Measurements from ENCODE around the gene RFX1.

Gene RFX1

DNA sequence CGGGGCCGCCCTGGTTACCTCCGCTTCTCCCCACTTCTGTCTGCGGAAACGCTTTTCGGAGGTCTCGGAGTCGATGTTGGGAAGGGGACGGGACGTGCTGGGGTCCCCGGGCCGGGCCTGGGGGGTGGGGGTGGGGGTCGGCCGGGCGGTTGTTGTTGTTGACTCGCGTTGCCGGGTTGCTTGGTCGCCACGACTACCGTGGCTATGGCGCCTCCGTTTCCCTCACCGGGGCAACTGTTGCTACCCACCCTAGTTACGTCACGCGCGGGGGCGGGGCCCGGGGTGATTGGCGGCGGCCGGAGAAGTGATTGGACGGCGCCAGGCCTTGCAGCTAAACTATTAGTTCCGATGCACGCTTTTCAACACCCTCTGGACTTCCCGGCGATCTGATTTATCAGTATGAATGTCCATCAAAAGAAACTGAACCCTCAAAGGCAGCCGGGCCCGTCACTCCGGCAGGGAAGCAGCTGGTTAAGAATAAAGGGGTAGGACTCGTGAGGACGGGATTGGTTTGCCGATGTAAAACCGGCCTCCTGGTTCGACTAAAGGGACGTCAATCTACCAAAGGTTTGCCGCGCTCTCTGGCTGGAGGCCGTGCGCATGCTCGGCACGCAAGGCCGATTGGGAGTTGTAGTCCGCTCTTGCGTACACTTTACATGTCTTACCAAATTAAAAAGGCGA is at the start of gene RFX1:
Gene RFX1 (minus strand): TSS at position 236 of the 681 bp plus-strand sequence. CDS start 12,477 bp downstream, outside the sequence.
- TF ChIP-seq, protein P1, sequence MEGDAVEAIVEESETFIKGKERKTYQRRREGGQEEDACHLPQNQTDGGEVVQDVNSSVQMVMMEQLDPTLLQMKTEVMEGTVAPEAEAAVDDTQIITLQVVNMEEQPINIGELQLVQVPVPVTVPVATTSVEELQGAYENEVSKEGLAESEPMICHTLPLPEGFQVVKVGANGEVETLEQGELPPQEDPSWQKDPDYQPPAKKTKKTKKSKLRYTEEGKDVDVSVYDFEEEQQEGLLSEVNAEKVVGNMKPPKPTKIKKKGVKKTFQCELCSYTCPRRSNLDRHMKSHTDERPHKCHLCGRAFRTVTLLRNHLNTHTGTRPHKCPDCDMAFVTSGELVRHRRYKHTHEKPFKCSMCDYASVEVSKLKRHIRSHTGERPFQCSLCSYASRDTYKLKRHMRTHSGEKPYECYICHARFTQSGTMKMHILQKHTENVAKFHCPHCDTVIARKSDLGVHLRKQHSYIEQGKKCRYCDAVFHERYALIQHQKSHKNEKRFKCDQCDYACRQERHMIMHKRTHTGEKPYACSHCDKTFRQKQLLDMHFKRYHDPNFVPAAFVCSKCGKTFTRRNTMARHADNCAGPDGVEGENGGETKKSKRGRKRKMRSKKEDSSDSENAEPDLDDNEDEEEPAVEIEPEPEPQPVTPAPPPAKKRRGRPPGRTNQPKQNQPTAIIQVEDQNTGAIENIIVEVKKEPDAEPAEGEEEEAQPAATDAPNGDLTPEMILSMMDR (IDR thresholded peaks at IDR 0.05; ENCODE audit: low read depth, low read length): no peak
- peak within 1 kb of the TSS; percentile 73 for H3K4me3 ChIP-seq (ENCODE audit: low read depth, low read length)

DNA sequence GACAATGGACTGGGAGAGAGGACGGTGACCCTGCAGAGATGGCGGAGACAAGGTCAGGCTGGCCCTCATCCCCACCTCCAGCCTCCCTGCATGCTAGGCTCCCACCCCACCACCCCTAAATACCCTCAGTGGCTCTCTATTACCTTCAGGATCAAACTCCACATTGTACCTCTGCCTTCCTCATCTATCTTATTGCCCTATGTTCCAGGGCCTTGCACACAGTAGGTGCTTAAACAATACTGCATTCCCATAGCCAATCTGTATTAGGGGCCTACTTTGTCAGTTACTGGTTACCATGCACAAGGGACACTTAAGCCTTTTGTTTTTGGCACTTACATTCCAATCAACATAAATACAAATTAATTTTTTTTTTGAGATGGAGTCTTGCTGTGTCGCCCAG is 49.3 kb upstream of the RFX1 start:
- no peak overlapping the region for H3K4me3 ChIP-seq (ENCODE audit: low read depth, low read length)
- TF ChIP-seq, protein P1 (IDR thresholded peaks at IDR 0.05; ENCODE audit: low read depth, low read length): no peak

DNA sequence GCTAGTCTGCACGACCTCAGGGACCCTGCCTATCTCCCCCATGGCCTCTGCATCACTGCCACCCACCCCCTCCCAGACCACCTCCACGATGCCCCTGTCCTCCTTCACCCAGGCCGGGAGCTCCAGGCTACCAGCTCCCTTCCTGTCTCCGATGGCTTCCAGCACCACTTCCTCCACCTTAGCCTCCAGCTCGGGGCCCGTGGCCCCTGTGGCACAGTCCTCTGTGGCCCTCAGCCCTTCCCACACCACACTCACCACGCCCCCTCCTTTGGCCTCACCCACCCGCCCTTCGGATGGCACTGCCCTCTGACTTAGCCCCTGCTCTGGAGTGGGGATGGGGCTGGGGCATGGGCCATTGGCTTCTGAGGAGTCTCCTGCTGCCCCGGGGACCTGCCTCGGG is 48.6 kb upstream of the RFX1 start:
- TF ChIP-seq, protein P1 (IDR thresholded peaks at IDR 0.05; ENCODE audit: low read depth, low read length): no peak
- H3K4me3 ChIP-seq (ENCODE audit: low read depth, low read length): no peak overlapping the region

DNA sequence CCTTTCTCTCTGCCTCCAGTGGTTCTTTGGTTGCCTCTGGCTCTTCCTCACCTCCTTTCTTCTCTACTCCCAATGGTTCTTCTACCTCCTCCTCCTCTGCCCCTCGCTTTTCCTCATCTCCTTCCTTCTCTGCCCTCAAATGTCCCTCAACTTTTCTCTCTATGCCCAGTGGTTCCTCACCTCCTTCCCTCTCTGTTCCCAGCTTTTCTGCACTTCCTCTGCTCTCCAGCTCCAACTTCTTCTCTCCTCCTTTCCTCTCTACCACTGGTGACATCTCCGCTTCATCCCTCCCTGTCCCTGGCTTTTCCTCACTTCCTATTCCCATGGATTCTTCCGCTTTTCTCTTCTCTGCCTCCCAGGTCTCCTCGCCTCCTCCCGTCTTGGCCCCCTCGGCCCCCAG is 48.0 kb upstream of the RFX1 start:
- TF ChIP-seq, protein P1 (IDR thresholded peaks at IDR 0.05; ENCODE audit: low read depth, low read length): no peak
- no peak overlapping the region for H3K4me3 ChIP-seq (ENCODE audit: low read depth, low read length)

DNA sequence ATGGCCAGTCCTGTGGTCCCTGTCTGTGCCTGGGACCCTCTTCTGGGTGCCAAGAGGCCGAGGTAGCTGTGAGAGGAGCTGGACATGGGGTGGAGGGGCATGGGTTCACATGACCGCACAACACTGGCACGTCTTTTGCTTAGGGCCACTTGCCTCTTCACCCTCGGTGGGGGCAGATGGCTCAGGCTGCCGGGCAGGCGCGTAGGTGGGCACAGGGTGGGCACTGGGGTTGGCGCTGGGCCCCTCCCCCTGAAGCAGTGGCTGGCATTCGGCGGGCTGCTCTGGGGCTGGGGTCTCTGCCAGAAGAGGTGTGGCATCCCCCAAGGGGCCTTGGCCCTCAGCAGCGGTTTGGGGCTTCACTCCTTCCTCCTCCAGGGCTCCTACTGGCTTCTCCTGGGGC is 47.4 kb upstream of the RFX1 start:
- no peak overlapping the region for H3K4me3 ChIP-seq (ENCODE audit: low read depth, low read length)
- TF ChIP-seq, protein P1 (IDR thresholded peaks at IDR 0.05; ENCODE audit: low read depth, low read length): no peak

DNA sequence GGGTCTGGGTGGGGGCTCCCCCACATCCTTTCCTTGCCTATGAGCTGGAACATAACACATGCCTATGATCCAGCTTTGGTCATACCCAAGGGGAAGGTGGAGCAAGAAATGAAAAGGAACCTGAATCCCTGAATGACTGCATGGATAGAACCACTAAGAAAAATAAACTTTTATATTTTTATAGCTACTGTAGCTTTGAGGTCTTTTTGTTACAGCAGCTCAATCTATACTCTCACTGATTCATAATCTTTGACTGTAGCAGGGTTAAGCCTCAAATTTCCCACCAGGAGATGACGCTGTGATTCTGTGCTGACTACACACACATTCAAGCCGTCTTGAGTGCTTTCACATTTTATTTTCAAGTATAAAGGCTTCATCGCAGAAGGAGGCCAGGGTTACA is 46.9 kb upstream of the RFX1 start:
- no peak overlapping the region for H3K4me3 ChIP-seq (ENCODE audit: low read depth, low read length)
- TF ChIP-seq, protein P1 (IDR thresholded peaks at IDR 0.05; ENCODE audit: low read depth, low read length): no peak

DNA sequence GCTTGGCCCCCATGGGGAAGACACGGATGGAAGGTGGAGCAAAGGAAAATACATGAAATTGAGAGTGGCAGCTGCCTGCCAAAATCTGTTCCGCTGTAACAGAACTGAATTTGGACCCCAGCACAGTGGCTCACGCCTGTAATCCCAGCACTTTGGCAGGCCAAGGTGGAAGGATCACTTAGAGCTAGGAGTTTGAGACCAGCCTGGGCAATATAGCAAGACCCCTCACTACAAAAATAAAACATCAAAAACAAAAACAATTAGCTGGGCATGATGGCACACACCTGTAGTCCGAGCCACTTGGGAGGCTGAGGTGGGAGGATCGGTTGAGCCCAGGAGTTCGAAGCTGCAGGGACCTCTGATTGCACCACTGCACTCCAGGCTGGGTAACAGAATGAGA is 46.4 kb upstream of the RFX1 start:
- H3K4me3 ChIP-seq (ENCODE audit: low read depth, low read length): no peak overlapping the region
- TF ChIP-seq, protein P1 (IDR thresholded peaks at IDR 0.05; ENCODE audit: low read depth, low read length): no peak

All from WI38 (cell line).